ENCODE data around the gene SYT8.

The SYT8 gene

DNA sequence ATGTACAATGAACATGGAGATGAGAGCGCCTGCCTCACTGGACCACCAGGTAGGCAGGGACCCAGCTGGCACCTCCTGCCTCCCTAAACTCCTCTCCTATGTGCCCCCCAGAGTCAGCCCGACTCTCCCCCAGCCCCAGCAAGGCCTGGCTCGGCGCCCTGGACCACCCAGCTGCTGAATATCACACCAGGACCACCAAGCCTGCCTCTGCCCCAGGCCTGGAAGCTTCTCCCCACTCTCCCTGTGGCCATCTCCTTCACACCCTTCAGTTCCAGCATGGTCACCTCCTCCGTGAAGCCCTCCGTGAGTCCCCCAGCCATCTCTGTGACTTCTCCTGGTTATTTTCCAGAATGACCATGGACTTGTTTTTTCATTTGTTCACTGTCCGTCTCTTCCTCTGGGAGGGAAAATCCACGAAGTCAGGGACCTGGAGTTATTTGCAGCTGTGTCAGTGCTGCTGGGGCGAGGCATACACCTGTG, 11.7 kb downstream of the SYT8 start:
- FAIRE-seq, result no peak

DNA sequence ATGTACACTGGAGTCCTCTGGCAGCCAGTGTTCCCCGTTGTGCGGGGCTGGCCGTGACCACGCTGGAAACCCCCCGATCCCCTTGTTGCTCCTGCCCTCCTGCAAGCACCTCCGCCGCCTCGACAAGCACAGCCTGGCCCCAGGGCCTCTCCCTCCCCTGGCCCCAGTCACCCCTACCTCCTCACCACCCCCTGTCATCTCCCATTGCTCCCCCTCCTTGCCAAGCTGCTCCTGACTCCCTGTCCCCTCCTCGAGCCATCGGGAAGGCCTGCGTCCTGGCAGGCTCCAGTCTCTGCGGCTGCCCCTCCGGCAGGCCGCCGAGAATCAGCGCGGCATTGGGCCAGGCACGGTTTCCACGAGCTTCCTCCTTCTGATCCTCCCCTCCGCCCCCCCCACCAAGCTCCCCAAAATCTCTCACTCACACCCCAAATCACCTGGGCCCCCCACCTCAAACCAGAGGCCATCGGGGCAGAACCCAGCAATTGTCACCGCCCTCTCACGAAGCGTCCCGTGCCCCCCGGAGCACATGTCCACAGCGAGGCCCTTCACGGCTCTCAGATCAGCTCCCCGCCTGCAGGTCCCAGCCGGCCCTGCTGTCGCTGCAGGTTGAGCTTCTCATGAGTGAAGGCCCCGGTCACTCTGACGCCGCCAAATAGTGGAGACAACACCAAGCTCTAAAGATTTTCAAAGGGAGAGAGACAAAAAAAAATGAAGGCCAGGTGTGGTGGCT, 12.4 kb downstream of the SYT8 start:
- FAIRE-seq, result no peak

DNA sequence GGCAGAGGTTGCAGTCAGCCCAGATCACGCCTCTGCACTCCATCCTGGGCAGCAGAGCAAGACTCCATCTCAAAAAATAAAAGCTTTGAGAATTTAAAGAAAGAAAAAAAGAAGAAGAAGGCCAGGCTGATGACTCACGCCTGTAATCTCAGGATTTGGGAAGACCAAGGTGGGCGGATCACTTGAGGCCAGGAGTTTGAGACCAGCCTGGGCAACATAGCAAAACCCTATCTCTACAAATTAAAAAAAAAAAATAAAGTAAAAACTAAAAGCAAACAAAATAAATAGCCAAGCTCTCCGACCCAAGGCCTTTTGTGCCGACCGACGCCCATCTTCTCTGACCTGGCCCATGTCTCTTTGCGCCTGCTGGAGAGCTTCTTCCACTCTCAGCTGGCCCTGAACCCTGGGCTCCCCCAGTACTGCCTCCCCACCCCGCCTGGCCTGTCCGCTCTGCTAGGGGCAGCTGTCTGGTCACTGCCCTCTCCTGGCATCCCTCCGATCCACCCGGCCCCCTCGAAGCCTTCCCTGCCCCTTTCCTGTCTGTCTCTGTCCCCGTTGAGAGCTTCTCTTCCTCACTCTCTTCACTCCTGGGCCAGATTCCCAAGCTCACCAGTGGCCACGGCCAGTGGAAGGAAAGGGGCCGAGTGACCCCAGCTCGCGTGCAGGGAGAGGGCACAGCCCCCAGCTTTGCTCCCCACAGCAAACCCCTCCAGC, 13.3 kb downstream of the SYT8 start:
- FAIRE-seq, result no peak

DNA sequence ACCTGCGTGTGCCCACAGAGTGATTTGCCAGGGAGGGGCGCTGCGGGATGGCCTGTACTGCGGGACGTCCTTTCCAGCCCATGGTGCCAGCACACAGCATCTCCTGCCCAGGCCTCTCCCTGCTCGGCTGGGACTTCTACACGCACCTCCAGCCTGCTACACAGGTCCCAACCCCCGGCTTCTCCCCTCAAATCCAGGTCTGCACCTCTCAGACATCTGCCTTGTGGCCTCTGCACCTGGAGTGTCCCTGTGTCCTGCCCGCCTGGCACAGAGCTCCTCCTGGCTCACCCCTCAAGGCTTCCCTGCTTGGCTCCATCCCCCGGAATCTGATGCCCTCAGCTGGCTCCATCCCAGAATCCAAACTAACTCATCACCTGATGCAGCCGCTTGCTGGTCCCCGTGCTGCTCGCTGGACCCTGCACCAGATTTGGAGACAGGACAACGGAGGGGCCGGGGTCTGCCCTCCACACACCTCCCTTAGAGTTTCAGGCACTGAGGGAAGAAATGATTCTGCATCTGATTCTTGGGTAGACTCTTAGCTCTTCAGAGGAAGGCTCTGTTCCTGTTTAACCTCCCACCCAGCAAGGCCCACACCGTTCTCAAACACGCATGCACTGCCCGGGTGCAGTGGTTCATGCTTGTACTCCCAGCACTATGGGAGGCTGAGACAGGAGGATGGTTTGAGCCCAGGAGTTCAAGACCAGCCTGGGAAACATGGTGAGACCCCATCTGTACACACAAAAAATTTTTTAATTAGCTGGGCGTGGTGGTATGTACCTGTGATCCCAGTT, 14.0 kb downstream of the SYT8 start:
- no peak for FAIRE-seq

DNA sequence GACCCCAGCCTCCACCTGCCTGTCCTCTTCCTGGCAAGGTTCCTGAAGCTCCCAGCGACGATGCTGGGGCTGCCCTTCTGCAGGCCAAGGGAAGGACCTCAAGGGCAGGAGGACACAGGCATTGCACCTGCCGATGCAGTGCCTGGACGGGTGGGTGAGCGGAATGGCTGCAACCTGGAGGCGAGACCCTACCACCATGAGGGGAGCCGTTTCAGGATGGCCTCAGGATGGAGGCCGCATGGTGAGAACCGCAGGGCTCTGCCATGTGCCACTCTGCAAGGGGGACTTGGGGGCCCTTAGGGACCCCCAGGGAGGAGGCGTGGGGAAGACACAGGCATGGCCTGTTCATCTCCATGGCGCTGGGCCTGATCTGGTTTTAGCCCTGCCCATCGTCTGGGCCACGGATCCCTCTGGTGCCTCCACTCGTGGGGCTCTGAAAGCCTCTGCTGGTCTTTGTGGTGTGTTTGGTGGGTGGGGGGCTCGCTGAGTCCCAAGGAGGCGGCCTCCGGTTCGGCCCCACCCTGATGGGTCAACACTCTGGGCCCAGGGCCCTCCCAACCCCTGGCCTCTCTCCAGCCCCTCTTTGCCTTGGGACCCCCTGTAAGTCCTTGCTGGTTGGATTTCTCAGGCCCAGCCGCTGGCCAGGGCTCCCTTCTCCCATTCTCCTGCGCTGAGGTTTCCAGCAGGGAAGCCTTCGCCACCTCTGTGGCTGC, 16.8 kb downstream of the SYT8 start:
- FAIRE-seq, result no peak

DNA sequence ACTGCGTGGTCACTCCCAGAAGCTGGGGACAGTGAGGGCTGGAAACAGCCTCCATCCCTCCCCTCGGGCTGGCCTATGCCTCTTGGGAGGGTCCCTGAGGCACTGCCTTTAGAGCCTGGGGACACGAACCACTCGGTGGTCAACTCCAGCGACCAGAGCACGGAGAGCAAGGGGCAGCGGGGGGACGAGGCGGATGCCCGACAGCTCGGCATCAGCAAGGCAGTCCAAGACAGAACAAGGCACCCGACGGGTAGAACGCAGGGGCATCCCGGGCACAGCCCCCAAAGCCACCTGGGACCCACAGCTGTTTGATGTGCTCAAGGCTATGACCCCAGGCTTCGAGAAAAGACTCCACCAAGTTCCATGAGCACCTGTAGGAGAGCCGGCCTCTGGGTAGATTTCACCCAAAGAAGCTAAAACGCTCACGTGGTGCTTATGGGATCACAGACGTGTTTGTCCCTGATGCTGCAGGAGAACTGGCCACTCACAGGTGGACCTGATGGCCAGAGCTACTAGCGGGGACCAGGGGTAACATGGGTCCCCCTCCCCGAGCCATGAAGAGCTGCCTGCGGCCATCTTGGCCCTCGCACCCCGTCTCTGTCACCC, 17.6 kb downstream of the SYT8 start:
- no peak for FAIRE-seq

DNA sequence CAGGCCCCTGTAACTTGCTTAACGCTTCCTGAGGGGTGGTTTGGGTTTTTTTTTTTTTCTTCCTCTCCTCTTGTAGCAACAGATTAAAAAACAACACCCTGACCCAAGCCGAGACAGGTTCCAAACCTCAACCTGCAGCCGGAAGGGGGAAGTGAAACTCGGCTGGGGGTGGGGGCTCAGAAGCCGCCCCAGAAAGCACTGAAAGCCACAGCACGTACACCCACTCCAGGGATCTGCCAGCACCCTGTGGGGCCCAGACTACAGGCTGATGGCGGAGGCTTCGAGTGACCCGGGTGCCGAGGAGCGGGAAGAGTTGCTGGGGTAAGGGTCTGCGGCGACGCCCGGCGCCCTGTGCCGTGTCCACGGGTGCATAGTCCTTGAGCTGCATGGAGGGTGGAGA, 18.1 kb downstream of the SYT8 start, which contains the start of gene LSP1:
Gene LSP1 (plus strand): TSS at position 208 of the 400 bp plus-strand sequence. CDS start 61 bp downstream, at position 269.
- no peak for FAIRE-seq

DNA sequence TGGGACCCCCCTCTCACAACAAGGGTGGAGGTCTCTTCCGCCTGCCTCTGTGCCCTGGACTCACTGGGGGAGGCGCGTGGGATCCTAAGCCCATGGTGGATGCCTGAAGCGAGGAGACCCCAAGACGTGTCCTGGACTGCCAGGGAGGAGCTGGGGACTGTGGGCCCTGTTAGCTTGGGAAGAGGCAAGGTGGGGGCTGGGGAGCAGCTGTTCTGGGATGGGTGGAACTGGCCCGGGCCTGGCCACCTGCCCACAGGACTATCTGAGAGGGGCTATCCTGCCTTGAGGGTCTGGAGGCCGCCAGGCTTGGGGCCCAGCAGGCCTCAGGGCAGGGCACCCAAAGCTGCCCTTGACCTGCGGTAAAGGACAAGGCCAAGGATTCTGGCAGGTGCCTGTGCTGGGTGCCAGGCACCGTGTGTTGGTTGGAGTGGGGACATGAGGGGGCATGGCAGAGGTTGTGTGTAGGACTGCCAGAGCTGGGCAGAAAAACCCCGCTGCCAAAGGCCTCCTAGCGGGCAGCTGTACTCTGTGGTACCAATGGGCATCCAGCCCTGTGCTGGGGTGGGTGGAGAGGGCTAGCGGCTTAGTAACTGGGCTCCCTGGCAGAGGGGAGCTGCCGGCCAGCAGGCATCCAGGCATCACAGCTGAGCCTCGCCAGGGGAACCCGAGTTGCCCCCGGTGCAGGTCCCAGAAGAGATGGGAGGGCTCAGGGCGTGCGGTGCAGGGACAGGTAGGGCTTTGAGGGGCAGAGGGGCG, 18.8 kb downstream of the SYT8 start:
- FAIRE-seq, result no peak

DNA sequence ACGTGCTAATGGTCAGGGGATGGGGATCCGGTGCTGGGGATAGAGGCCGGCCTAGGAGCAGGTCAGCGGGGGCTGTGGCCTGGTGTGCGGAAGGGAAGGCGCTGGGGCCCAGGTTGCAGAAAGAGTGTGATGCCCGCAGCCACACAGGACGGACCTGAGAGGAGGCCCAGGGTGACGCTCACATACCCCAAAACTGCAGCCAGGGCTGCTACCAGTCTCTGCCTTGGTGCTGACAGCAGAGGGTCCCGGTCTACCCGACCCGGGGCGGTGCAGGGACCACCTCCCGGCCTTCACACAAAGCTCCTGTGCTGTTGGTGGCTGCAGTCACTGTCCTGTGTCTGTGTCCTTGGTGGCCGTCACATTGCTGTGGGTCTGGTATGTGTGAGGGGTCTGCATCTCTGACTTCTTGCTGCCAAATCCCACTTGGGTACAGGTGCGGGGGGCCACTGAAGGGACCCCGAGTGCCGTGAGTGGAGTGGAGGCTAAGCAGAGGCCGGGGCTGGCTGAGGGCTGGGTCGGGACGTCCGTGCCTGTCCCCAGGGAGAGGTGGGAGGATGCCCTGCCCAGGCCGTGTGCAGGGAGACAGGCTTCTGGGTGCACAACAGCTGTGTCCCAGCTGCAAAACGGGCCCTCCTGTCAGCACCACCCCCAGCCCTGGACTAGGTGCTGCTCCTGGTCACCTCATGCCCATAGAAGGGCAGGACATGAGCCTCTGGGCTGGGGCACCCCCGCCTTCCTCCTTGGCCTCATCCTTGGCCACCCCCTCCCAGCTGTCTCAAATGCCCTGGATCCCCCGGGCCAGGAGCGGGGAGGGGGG, 19.6 kb downstream of the SYT8 start:
- FAIRE-seq, result no peak

DNA sequence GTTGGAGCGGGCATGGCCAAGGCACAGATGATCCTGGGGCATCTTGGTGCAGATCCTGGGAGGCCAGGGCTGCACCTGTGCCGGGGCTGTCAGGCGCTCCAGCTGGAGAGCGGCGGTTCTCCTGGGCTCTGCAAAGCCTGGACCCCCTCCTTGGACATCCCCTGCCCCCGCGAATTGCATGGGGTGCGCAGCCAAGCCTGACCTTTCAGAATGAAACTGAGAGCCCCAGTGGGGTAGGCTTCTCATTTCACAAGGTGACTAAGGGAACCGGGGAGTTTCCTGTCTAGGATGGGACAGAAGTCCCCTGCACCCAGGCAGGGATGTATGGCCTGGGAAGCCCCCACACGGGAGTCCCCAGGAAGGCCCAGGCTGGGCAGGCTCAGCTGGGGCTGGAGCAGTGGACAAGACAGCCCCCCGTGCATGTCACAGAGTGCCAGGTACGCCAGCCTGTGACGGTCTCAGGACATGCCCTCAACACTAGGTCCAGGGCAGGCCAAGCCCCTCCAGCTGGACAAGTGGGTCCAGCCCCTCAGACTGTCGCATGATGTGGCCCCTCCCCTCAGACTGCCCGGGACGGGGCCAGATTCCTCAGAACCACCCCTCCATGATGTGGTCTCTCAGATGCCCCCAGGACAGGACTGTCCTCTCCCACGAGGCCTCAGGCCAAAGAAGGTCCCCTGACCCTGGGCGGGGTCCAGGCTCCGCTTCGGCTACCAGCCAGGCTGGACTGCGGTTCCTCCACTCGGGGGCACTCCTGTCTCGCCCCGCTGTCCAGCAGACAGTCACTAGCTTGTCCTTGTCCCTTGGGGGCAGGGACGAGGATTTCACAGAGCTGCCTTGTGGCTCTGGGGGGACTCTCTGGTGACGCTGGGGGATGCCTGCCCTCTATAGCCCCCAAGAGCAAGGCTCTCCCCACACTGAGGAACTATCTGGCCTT, 20.4 kb downstream of the SYT8 start:
- FAIRE-seq, result no peak

DNA sequence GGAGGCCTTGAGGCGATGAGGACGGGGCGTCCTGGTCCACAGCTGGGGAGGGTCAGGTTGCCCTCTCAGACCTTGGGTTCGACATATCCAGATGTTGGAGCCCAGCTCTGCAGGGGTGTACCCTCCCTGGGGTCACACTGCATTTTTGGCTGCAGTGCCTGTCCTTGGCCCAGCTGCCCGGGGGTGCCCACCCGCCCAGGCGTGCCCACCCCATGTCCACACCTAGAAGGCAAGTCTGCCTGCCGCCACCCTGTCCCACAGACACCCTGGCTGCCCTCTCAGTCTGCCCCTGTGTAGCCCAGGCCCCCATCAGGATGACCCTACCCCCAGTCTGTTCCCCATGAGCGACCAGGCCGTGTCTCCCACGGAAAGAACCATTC, 21.1 kb downstream of the SYT8 start:
- no peak for FAIRE-seq

DNA sequence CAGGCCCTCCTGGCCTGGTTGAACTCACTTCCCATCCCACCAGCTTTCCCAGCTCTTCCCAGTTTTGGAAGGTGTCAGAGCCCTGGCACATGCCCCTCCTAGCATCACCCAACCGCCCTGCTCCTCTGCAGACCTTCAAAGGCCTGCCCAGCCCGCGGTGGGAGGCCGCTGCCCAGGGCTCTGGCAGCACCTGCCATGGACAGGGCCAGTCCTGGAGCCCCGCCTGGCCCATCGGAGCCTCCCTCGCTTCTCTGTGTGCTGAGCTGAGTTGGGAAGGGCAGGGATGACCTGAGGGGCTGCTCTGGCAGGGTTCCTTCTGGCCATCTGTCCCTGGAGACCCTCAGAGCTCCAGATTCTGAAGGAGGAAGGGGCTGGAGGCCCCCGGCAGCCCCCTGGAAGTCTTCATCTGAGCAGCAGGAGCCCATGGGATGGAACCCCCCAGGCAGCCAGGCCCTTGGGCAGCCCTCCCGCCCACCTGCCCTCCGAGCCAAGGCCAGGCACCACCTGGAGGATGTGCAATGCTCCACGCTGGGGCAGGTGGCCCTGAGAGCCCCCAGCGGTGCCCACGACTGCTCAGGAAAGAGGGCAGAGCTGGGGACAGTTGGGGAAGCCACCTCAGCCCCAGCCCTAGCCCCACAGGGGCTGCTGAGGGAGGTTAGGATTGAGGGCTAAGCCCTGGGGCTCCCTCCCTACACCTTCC, 21.7 kb downstream of the SYT8 start:
- no peak for FAIRE-seq

DNA sequence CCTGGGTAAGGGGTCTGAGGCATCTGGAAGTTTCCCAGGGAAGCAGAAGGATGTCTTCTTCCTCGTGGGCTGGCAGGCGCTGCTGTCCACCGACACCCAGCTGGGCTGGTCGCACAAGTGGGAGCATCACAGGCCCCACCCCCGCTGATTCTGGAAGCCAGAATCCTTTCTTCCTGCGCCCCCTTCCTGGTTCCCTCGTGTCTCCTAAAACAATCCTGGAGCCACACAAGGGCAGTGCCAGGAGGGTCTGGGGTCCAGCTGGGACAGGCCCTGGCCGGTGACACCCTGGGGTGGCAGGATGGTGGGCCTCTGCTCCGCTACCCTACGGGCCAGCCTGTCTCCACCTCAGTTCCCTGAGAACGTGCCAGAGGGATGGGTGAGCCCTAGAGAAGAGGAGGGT, 22.3 kb downstream of the SYT8 start:
- FAIRE-seq, result no peak

DNA sequence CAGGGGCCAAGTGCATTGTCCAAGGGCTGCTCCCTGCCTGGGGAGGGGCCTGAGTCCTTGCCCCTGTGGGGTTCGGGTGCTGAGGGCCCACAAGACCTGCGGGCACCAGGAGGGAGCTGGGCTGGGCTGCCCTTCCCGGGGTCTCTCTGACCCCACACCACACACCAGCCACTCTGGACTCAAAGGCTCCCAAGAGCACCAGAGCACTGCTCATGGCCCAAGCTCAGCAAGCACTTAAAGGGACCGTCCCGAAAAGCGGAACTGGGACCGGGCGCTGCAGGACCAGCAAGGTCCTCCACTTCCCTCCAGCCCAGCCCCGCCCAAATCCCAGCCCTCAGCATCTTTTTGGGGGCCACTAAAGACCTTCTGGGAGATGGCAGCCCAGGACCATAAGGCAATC, 23.4 kb downstream of the SYT8 start:
- FAIRE-seq, result no peak

DNA sequence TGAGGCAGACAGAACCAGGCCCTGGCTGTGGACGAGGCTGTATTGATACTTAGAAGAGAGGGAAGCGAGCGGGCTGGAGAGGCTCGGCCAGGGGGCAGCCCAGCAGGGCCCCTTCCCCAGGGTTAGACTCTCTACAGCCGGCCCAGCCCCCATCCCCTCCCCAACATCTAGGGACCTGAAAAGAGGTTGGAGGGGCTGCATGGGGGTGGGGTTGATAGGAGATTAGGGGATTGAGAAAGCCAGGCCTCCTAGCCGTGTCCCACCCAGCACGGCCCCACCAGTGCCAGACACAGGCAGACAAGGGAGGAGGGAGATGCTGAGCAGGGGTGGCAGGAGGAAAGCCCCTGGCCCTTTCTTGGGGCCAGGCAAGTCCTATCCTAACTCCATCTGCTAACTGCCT, 23.8 kb downstream of the SYT8 start:
- no peak for FAIRE-seq

DNA sequence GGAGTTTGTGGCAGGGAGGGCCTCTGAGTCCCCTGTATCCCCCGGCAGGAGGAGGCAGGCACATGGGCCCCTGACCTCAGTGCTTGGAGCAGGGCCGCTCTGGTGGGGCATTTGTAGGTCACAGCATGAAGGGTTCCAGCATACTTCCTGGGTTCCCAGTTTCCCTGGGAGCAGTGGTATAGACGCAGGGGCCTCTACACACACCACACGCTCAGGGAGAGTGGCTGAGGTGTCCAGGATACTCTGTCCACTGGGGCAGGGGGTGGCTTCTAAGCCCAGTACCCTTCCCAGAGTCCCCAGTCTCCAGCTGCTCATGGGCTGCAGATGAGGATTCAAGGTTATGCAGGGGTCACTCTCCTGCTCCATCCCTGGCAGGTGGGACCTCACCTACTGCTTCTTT, 24.2 kb downstream of the SYT8 start:
- no peak for FAIRE-seq

DNA sequence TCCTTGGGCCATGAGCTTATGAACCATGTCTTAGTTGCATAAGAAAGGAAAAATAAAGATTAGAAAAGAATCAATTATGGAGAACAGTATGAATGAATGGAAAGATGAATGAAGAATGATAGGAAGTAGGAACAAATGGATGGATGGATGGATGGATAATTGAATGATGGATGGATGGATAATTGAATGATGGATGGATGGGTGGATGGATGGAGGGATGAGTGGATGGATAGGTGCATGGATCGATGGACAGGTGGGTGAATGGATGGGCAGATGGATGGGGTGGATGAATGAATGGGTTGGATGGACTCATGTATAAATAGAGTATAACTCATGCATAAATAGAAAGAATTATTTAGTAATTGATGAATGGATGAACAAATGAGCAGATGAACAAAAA, 25.3 kb downstream of the SYT8 start:
- no peak for FAIRE-seq

DNA sequence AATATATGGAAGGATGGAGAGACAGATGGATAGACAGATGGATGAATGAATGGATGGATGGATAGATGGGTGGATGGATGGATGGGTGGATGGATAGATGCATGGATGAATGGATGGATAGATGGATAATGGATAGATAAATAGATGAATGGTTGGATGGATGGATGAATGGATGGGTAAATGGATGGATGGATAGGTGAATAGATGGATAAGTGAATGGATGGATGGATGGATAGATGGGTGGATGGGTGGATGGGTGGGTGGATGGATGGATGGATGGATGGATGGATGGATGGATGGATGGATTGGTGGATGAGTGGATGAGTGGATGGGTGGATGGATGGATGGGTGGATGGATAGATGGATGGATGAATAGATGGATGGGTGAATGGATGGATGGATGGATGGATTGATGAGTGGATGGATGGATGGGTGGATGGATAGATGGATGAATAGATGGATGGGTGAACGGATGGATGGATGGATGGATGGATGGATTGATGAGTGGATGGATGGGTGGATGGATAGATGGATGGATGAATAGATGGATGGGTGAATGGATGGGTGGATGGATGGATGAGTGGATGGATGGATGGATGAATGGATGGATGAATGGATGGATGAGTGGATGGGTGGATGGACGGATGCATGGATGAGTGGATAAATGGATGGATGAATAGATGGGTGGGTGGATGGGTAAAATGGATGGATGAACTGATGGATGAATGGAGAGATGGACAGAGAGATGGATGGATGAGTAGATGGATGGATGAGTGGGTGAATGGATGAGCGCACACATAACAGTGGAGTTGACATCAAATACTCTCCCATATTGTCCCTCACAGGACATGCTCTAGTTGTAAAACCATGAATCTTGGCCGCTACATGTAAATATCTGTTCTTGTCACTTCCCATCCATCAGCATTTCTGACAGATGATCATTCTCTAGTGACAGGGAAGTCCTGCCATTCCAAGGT, 26.9 kb downstream of the SYT8 start:
- no peak for FAIRE-seq

Data from islet of Langerhans (tissue), 1 donor.